A673 (cell line): ENCODE measurements around the gene SLC2A6. TPM values are rescaled to one million over a fixed set of nuclear protein-coding genes. Genes with fewer than 3 reads are reported as not detected.

Source experiments
- BruUV-seq: library from RNA; stranded (reverse); fragments of 400-500 nt; replicated peaks from 2 replicates; lab custom pipeline; 2021; lab: Mats Ljungman, UMichigan
- CTCF ChIA-PET: fragments of 300-600 bp; sonication (Branson Sonifier 250); formaldehyde crosslinking; loops from one replicate; lab custom pipeline; 2022; ENCODE audit warnings: antibody characterized with exemption; lab: Charles Lee
- POLR2A ChIA-PET: fragments of 300-600 bp; sonication (Branson Sonifier 250); formaldehyde crosslinking; loops from one replicate; lab custom pipeline; 2022; ENCODE audit warnings: antibody characterized with exemption; ENCODE audit not compliant: low non-redundant PET; lab: Charles Lee
- DNase-seq: peaks from one replicate; pipeline ENCODE4 v3.0.0-alpha.2; 2015; ENCODE audit warnings: low spot score
- H3K27ac ChIP-seq: fragments of 200-600 bp; sonication (generic); 2 replicates; pipeline ENCODE4 v1.5.1; 2016; ENCODE audit warnings: mixed run types, low read depth, mild to moderate bottlenecking, mixed read lengths, antibody characterized with exemption, low read length; ENCODE audit not compliant: poor library complexity, severe bottlenecking
- H3K27me3 ChIP-seq: fragments of 200-600 bp; sonication (generic); replicated peaks from 2 replicates; pipeline ENCODE4 v1.6.1; 2017; ENCODE audit warnings: mixed run types, low read depth, mild to moderate bottlenecking, mixed read lengths, antibody characterized with exemption, low read length; ENCODE audit not compliant: insufficient read depth, poor library complexity
- H3K36me3 ChIP-seq: fragments of 200-600 bp; sonication (generic); 2 replicates; pipeline ENCODE4 v1.6.1; 2016; ENCODE audit warnings: mixed run types, mild to moderate bottlenecking, mixed read lengths, antibody characterized with exemption, low read length; ENCODE audit not compliant: insufficient read depth, poor library complexity, severe bottlenecking
- H3K4me1 ChIP-seq: fragments of 200-600 bp; sonication (generic); 2 replicates; pipeline ENCODE4 v1.6.1; 2017; ENCODE audit warnings: mixed run types, mild to moderate bottlenecking, mixed read lengths, antibody characterized with exemption, low read length; ENCODE audit not compliant: insufficient read depth, poor library complexity, severe bottlenecking
- H3K4me3 ChIP-seq: fragments of 200-600 bp; sonication (generic); 2 replicates; pipeline ENCODE4 v1.5.1; 2016; ENCODE audit warnings: low read depth, mixed run types, mild to moderate bottlenecking, mixed read lengths, low read length; ENCODE audit not compliant: poor library complexity, severe bottlenecking
- H3K9me3 ChIP-seq: fragments of 200-600 bp; sonication (generic); 2 replicates; pipeline ENCODE4 v1.6.1; 2016; ENCODE audit warnings: mixed run types, low read depth, mild to moderate bottlenecking, mixed read lengths, antibody characterized with exemption, low read length; ENCODE audit not compliant: poor library complexity, severe bottlenecking
- EZH2 ChIP-seq: fragments of 200-600 bp; sonication (generic); IDR thresholded peaks from 2 replicates; pipeline ENCODE4 v1.6.1; 2017; ENCODE audit warnings: borderline replicate concordance, low read depth, mild to moderate bottlenecking, mixed read lengths, antibody characterized with exemption, low read length; ENCODE audit not compliant: poor library complexity, severe bottlenecking
- intact Hi-C: fragments of 100-400 bp; cut with micrococcal nuclease; formaldehyde crosslinking; loops from one replicate; pipeline ENCODE4 v1.10.0; 2022; ENCODE audit not compliant: unreplicated experiment
- total RNA-seq: library from RNA; stranded (reverse); gene quantifications from 2 replicates; pipeline ENCODE4 v1.2.3, GENCODE V29; 2021
- TF ChIP-seq, protein P1 (sequence below): fragments of 300-800, 200-600 bp; sonication (generic); conservative IDR thresholded peaks from 2 replicates; pipeline ENCODE4 v1.5.1; 2017; ENCODE audit warnings: low read depth, mild to moderate bottlenecking, antibody characterized with exemption, low read length, moderate library complexity, mixed read lengths

Gene SLC2A6
- total RNA-seq, 1 experiment from 2014 or later = 1.8 TPM

DNA sequence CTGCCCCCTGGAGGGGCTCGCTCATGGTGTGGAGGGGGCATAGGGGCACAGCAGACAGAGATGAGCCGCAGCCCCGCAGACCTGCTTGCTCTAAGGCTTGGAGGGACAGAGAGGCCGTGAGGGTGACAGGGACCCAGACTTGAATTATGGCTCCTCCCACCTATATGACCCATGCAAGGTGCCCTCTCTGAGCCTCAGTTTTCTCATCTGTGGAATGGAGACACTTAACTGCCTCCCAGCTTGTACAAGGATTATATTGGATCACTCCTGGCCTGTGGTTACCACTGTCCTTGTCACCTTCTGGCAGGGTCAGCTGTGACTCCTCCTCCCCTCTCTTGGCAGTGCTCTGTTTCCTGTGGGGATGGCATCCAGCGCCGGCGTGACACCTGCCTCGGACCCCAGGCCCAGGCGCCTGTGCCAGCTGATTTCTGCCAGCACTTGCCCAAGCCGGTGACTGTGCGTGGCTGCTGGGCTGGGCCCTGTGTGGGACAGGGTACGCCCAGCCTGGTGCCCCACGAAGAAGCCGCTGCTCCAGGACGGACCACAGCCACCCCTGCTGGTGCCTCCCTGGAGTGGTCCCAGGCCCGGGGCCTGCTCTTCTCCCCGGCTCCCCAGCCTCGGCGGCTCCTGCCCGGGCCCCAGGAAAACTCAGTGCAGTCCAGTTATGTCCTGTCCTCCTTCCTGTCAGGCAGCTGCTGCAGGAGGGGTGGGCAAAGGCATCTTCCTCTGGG lies 23.8 kb downstream of the SLC2A6 start:
- intact Hi-C loops = no loop called here
- no peak for DNase-seq
- Histone ChIP-seq H3K27ac (no peak overlapping the region), H3K4me3 (no peak overlapping the region), H3K27me3 (no peaks in the 10 kb centered on the region), H3K9me3 (no peaks in the 10 kb centered on the region), H3K4me1 (peaks cover 5% of the 10 kb centered on the region), H3K36me3 (no peaks in the 10 kb centered on the region)
- TF ChIP-seq, protein P1, sequence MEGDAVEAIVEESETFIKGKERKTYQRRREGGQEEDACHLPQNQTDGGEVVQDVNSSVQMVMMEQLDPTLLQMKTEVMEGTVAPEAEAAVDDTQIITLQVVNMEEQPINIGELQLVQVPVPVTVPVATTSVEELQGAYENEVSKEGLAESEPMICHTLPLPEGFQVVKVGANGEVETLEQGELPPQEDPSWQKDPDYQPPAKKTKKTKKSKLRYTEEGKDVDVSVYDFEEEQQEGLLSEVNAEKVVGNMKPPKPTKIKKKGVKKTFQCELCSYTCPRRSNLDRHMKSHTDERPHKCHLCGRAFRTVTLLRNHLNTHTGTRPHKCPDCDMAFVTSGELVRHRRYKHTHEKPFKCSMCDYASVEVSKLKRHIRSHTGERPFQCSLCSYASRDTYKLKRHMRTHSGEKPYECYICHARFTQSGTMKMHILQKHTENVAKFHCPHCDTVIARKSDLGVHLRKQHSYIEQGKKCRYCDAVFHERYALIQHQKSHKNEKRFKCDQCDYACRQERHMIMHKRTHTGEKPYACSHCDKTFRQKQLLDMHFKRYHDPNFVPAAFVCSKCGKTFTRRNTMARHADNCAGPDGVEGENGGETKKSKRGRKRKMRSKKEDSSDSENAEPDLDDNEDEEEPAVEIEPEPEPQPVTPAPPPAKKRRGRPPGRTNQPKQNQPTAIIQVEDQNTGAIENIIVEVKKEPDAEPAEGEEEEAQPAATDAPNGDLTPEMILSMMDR = no peak
- TF ChIP-seq EZH2 = no peak
- ChIA-PET POLR2A (no interaction called here), CTCF (no interaction called here)
- no TSS peak for BruUV-seq

DNA sequence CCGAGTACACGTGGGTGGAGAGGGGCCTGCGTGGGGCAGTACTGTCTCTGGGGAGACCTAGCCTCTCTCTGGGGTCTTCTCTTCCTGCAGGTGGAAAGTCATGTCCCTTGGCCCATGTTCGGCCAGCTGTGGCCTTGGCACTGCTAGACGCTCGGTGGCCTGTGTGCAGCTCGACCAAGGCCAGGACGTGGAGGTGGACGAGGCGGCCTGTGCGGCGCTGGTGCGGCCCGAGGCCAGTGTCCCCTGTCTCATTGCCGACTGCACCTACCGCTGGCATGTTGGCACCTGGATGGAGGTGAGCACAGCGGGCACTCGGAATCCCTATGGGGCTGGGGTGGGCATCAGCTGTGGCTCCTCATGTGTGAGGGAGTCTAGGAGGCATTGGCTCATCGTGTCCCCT lies 24.6 kb downstream of the SLC2A6 start:
- no peak for DNase-seq
- no TSS peak for BruUV-seq
- POLR2A ChIA-PET = no interaction called here
- Histone ChIP-seq H3K4me1 (peaks cover 5% of the 10 kb centered on the region), H3K27ac (no peak overlapping the region), H3K36me3 (no peaks in the 10 kb centered on the region), H3K9me3 (no peaks in the 10 kb centered on the region), H3K4me3 (no peak overlapping the region), H3K27me3 (no peaks in the 10 kb centered on the region)
- CTCF ChIA-PET = no interaction called here
- TF ChIP-seq, protein P1 = no peak
- TF ChIP-seq EZH2 = no peak
- intact Hi-C loops = no loop called here

DNA sequence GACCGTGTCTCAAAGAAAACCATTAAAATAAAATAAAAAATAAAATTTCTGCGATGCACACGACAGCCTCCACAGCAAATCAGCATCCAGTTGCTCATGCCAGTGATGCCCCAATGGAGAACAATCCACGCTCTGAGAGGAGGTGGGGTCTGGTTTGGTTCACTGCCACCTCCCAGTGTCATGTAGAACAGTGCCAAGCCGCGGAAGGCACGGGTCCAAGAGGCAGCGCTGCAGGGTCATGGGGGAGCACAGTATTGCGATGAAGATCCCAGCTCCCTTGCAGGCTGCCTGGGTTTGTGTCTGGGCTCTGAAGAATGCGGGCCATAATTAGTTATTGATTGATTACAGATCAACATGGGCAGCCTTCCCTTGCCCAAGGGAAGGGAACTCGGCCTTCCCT lies 25.2 kb downstream of the SLC2A6 start:
- no peak for DNase-seq
- Histone ChIP-seq H3K9me3 (no peaks in the 10 kb centered on the region), H3K27me3 (no peaks in the 10 kb centered on the region), H3K36me3 (no peaks in the 10 kb centered on the region), H3K4me3 (no peak overlapping the region), H3K4me1 (no peaks in the 10 kb centered on the region), H3K27ac (no peak overlapping the region)
- TF ChIP-seq EZH2 = no peak
- TF ChIP-seq, protein P1 = no peak
- BruUV-seq = no TSS peak
- intact Hi-C loops = no loop called here
- ChIA-PET POLR2A (no interaction called here), CTCF (no interaction called here)
